ENCODE results near the gene RAB44. TPM values are rescaled to one million over a fixed set of nuclear protein-coding genes. Genes with fewer than 3 reads are reported as not detected.

RAB44 gene
- total and polyA plus RNA-seq, 2 of the 13 experiments (the other 11 are each of a cell fraction or from before 2014, with no cell fraction given): not detected

DNA sequence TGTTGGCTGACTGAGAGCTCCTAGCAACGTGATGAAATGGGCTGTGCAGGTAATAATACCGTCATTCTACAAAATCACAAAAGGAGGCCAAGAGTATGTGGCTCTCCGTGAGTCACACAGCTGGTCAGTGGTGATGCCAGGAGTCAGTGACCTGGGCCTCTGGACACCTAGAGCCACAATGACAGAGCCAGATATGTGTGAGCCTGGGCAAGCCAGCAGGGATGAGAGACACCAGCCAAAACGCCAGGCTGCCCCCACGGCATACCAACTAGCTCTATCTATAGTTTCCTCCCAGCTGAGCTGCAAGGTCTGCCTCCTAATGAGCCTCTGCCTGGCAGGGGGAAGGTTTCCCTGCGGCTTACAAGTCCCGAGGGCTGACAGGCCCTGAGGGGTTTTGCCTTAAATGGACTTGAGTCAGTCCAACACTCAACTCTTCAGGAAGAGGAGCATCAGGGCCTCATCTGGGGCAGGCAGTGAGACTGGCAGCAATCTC lies 71.6 kb downstream of the RAB44 start:
- TF ChIP-seq, protein P1, sequence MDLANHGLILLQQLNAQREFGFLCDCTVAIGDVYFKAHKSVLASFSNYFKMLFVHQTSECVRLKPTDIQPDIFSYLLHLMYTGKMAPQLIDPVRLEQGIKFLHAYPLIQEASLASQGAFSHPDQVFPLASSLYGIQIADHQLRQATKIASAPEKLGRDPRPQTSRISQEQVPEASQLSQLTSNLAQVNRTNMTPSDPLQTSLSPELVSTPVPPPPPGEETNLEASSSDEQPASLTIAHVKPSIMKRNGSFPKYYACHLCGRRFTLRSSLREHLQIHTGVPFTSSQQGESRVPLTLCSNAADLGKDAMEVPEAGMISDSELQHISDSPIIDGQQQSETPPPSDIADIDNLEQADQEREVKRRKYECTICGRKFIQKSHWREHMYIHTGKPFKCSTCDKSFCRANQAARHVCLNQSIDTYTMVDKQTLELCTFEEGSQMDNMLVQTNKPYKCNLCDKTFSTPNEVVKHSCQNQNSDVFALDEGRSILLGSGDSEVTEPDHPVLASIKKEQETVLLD (CRISPR knock-in tag; IDR thresholded peaks at IDR 0.05; ENCODE audit: low read depth): no peak
- TF ChIP-seq ZNF30 (CRISPR knock-in tag; IDR thresholded peaks at IDR 0.05) (no peak), ERF (CRISPR knock-in tag; IDR thresholded peaks at IDR 0.05) (no peak), ZNF878 (CRISPR knock-in tag; IDR thresholded peaks at IDR 0.05) (no peak), ZNF598 (CRISPR knock-in tag; IDR thresholded peaks at IDR 0.05; ENCODE audit: borderline replicate concordance) (no peak), MYC (CRISPR knock-in tag; IDR thresholded peaks at IDR 0.05; ENCODE audit: borderline replicate concordance) (no peak), ZNF446 (CRISPR knock-in tag; IDR thresholded peaks at IDR 0.05) (no peak)
- TF ChIP-seq, protein P2, sequence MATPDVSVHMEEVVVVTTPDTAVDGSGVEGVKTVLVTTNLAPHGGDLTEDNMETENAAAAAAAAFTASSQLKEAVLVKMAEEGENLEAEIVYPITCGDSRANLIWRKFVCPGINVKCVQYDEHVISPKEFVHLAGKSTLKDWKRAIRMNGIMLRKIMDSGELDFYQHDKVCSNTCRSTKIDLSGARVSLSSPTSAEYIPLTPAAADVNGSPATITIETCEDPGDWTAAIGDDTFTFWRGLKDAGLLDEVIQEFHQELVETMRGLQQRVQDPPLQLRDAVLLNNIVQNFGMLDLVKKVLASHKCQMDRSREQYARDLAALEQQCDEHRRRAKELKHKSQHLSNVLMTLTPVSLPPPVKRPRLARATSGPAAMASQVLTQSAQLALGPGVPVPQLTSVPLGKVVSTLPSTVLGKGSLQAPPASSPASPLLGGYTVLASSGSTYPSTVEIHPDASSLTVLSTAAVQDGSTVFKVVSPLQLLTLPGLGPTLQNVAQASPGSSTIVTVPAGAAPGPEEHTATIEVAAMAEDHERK (CRISPR knock-in tag; IDR thresholded peaks at IDR 0.05; ENCODE audit: low read depth): no peak
- BruUV-seq (replicated peaks): no TSS peak
- in situ Hi-C loops (cut with HindIII; ENCODE audit: extremely low pct_ligation_motif_present, low pct_unique_long_range_greater_than_20kb) (loop anchor here (5.0 kb wide), 1 partner anchor 443 kb away; no protein-coding TSS in a partner anchor), intact Hi-C loops (cut with micrococcal nuclease; ENCODE audit: unreplicated experiment) (no loop called here)
- Histone ChIP-seq H4K20me1 (ENCODE audit: insufficient read depth, low read length) (no peaks in the 10 kb centered on the region), H3K27ac (ENCODE audit: extremely low read length, insufficient read depth, low read length) (no peak overlapping the region), H3K36me3 (replicated peaks in 1 of 2; ENCODE audit: control insufficient read depth in 1 of 2, insufficient read depth in 2 of 2, low read length in 2 of 2) (no peaks in the 10 kb centered on the region), H3K9me3 (ENCODE audit: low read length) (no peaks in the 10 kb centered on the region), H3K79me2 (ENCODE audit: insufficient read depth, low read length) (no peaks in the 10 kb centered on the region), H3K4me2 (ENCODE audit: low read depth, low read length) (no peak overlapping the region), H3K4me1 (ENCODE audit: insufficient read depth, low read length) (no peaks in the 10 kb centered on the region), H2AFZ (ENCODE audit: low read length) (no peak overlapping the region), H3K27me3 (ENCODE audit: control insufficient read depth in 1 of 2, insufficient read depth in 2 of 2, low read length in 2 of 2) (peaks cover 9 to 64% of the 10 kb centered on the region in 2 experiments), H3K9ac (ENCODE audit: insufficient read depth, low read depth, low read length) (no peak overlapping the region), H3K4me3 (replicated peaks in 1 of 3; ENCODE audit: insufficient read depth in 1 of 3, low read depth in 2 of 3, low read length in 3 of 3) (no peak overlapping the region)
- no peak for FAIRE-seq
- CTCF ChIA-PET (ENCODE audit: low intra/inter-chr PET ratio, low total read pairs): no interaction called here
- no peak for DNase-seq (ENCODE audit: low spot score)
- WGBS (ENCODE audit: low lambda C conversion rate): 4% methylated on average over 5 of the region's 7 CpGs
- ATAC-seq: no peak; the same call in 2 of the 3 replicates
- POLR2A ChIA-PET: no interaction called here
